HEK293T (cell line): ENCODE measurements around the gene CD81.

Source experiments
- ARNT ChIP-seq: fragments of 450-650 bp; IDR thresholded peaks from 2 replicates; pipeline ENCODE4 v1.6.1; 2017; ENCODE audit warnings: mild to moderate bottlenecking
- BHLHE40 ChIP-seq: fragments of 450-650 bp; IDR thresholded peaks from 2 replicates; pipeline ENCODE4 v1.6.1; 2016; ENCODE audit warnings: mild to moderate bottlenecking, moderate library complexity, borderline replicate concordance
- FOXM1 ChIP-seq: fragments of 450-650 bp; IDR thresholded peaks from 2 replicates; pipeline ENCODE4 v1.6.1; 2017; ENCODE audit warnings: mild to moderate bottlenecking, borderline replicate concordance
- TARDBP ChIP-seq: fragments of 450-650 bp; IDR thresholded peaks from 2 replicates; pipeline ENCODE4 v1.6.1; 2016

DNA sequence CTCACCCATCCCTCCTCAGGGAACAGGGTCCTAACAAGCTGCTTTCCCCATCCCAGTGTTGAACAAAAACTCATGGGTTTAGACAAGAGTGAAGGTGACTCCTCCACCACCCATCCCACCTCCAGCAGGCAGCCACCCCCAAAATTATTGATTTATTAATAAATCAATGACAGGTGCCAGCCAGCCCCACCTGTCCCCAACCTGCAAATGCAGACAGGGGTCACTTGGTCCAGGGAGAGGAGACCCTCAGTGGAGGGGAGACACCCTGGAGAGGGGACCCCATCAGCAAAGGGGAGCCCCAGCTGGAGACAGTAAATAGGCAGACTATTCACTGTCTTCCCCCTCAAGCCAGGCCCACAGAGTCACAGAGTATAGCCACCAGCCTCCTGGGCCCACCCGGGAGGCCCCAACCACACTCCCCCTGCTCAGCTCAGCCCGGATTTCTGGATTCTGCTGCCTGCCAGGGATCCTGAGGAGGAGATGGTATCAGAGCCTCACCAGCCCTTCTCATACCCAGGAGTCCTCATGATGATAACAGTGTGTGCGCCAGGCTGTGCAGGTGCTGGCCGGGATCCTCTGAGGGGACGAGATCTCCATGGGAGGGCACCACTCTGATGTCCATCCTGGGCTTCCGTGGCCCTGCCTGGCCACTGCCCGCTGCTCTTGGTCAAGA is 8.8 kb upstream of the CD81 start:
- TF ChIP-seq FOXM1 (no peak), TARDBP (no peak), BHLHE40 (no peak), ARNT (no peak)
